HG03095 (cell line): Measurements from ENCODE around the gene ARHGAP6.

Source experiments
- ATAC-seq: cut with Tn5 transposase; IDR thresholded peaks from one replicate; pipeline ENCODE4 v1.9.1; 2021; ENCODE audit warnings: moderate library complexity; ENCODE audit not compliant: unreplicated experiment

The ARHGAP6 gene

DNA sequence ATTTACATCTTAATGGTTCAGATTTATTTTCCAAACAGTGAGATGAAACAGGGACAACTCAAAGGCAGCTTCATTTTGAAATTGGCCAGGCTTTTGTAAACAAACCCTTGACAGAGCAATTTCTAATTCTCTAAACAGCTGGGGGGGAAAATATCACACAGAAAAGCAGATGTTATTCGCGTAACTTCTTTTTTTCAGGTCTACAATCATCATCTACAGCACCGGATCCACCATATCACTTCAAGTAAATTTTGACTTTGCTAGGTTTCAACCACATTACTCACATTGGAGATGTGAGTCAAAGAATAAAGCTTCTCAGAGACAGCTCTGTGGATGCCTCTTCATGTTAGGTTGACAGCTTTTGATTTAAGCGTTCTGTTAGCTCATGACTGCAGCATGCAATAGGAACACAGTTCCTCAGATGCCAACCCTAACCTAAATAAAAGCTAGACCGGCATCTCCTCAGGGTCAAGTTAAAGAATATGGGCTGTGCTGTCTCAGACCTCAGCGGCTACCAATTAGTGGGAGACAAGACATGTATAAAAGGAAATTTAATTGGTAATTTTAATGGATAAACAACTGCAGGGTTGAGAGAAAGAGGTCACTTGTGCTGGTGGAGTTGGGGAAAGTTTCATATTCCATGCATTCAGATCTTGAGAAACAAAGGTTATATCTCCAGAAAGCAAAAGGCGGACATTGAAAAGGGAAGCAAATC lies 345.8 kb downstream of the ARHGAP6 start:
- ATAC-seq: no peak

DNA sequence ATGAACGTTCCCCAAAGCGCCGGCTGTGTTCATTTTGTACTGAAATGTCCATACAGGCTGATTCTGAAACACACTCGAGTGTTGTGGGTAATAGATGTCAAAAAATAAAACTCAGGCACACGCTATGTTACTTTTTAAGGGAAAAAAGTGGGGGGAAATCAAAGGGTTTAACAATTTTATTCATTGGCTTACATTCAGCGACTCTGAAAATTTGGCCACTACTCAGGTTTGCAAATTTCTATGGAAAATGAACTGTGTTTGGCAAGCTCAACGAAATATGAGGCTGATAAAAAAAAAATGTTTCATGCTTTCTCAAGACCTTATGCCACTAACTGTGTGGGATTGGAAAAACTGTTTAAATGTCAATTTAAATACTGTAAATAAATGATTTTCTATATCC lies 354.0 kb downstream of the ARHGAP6 start:
- ATAC-seq: no peak

DNA sequence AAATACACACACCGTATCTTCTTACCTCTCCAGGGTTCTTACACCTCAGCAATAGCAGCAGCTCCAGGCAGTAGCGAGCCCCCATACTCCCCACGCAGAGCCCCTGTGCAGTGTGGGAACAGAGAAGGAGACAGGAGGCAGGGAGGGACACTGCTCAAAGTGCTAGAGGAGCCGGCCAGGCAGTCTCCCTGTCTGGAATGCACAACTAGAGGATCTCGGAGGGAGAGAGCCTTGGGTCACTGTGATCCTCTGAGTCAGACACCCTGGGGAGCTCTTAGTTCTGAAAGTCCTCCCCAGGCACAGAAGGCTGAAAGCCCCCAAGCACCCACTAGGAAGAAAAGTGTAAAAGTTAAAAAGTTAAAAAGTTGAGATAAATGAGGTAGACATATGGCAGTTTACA lies 356.5 kb downstream of the ARHGAP6 start:
- ATAC-seq: no peak

DNA sequence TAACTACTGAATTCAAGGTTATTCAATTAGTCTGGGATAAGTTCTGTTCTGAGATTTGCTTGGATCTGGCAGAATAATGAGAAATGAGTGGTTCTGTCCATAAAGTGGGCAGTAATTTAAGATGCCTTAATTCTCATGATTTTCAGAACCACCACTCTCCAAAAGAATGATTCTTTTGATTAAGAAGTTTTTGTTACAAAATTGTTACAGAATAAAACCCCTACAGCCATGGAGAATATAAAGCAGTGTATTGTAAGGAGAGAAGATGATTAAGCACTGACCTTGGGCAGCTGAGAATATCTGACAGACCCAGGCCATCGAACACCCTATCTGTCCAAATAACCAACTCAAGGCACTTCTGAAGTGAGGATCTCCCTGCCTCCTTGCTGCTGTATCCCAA lies 360.1 kb downstream of the ARHGAP6 start:
- ATAC-seq: no peak

DNA sequence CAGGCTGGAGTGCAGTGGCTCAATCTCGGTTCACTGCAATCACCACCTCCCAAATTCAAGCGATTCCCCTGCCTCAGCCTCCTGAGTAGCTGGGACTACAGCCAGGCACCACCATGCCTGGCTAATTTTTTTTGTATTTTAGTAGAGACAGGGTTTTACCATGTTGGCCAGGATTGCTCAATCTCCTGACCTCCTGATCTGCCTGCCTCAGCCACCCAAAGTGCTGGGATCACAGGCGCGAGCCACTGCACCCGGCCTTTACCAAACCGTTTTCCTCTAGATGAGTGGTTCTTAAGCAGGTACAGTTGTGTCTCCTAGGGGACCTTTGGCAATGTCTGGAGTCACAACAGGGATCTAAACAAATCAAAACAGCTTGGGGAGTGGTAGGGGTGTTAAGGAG lies 360.9 kb downstream of the ARHGAP6 start:
- no peak for ATAC-seq

DNA sequence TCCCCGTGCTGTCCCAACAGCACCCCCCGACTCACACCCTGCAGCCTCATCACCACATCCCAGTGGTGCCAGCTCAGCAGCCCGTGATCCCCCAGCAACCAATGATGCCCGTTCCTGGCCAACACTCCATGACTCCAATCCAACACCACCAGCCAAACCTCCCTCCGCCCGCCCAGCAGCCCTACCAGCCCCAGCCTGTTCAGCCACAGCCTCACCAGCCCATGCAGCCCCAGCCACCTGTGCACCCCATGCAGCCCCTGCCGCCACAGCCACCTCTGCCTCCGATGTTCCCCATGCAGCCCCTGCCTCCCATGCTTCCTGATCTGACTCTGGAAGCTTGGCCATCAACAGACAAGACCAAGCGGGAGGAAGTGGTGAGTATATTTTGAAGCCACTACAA lies 367.1 kb downstream of the ARHGAP6 start:
- ATAC-seq: no peak

DNA sequence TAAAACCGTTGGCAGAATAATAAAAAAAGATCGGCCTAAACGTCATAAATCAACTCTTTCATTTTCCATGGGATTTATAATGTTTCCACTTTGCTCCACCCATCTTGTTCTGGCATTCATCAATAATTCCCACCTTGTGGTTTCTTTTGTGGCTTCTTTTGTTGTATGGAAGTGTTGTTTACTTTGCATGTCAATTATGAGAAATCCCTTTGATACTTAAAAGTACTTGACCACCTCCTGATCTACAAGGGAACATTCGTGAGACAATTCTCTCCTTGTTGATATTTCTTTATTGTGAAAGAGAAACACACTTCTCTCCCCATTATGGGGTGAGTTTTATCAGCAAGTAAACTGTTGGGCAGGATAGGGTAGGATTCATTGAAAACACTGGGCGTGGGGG lies 369.7 kb downstream of the ARHGAP6 start:
- ATAC-seq: no peak

DNA sequence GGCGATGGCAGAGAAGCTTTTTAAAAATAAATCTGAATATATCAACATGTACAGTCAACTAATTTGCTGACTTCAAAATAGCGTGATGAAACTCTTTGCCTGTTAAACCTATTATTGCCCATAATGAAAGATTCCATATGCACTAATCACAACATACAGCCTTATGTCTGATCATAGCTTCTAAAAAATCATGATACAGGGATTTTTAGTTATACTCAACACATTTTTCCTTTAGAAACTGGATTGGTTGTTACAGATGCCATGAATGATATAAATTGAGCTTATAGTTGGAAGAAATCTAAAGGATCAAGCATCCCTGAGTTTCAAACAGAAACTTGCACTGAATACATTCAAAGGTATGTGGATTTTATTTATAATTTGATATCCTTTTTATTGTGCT lies 372.6 kb downstream of the ARHGAP6 start, which contains the start of gene AMELX:
TSS of gene AMELX (plus strand) at position 301 of the 400 bp plus-strand sequence. CDS start 1,376 bp downstream, outside the sequence.
- ATAC-seq: no peak

DNA sequence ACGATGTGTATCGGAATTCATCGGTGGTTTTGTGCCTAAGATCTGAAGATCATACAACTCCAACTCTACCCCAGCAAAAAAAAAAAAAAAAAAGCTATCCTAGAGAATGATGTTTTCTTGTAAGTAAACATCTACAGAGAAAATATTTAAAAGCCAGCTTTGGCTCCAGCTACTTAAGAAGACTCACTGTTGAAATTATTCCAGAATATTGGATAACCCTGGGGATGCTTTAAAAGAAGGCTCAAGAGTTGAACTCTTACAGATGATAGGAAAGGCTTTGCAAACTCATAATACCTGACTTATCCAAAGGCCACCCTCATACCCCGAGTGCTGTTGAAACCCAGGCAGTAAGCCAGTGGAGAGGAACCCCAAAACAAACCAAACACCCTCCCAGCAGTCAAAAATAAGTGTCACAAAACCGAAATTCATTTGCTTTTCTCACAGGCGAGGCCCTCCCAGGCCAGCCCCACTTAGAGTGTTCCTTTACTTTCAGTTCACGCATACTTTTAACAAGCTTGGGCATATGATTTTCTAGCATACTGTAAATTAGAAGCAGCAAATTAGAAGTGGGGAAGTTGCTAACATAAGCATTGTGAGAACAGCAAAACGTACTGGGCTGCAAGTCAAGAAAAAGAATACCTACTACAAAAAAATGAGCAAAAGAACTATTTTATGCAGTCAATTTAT lies 375.2 kb downstream of the ARHGAP6 start:
- ATAC-seq: no peak

DNA sequence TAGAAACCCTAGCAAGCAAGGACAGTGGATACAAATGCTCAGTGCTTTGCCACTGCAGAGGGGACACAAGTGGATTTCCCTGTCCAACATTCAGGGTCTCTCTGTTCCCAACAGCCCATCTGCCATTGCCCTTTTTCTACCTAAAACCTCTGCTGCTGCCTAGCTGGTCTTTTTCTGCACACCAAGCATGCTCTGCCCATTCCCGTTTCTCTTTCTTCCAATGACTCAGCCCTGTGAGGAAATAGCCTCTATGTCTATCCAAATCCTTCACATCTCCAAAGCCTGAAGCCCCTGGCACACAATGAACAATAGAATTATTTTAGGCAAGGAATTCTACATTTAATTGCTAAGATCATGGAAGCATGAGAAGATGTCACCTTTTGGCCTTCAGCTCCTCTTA lies 378.2 kb downstream of the ARHGAP6 start:
- no peak for ATAC-seq

DNA sequence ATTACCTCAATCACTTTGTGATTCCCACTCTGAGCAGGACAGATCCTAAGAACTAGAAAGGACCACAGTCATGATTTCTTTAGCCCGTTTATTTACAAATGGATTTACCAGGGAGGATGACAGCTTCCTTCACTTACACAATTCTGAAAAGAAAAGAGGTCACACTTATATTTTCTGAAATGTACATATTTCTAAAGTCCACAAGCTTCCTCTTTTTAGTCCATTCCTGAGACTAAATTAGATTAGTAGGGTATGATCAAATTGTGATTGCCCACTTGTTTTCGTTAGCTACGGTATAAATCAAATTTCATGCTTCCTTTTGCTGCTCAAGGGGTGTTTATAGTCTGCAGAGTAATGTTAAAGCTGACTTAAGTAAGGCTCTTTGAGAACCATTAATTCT lies 380.1 kb downstream of the ARHGAP6 start:
- ATAC-seq: no peak

DNA sequence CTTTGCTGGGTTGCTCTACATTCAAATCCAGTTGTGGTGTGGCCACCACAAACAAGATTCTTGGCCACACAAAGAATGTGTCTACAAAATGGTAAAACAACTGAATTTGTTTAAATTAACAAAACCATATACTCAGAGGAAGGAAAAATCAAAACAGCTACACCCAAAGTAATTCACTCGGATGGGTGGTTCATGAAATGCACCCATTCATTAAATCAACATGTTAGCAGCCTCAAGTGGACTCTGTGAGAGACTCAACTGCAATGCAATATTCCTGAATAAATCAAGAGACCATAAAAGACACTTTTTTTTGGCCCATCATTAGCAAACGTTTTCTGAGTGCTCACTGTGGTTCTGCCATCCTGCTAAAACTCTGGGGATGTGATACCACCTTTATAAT lies 383.7 kb downstream of the ARHGAP6 start:
- no peak for ATAC-seq

DNA sequence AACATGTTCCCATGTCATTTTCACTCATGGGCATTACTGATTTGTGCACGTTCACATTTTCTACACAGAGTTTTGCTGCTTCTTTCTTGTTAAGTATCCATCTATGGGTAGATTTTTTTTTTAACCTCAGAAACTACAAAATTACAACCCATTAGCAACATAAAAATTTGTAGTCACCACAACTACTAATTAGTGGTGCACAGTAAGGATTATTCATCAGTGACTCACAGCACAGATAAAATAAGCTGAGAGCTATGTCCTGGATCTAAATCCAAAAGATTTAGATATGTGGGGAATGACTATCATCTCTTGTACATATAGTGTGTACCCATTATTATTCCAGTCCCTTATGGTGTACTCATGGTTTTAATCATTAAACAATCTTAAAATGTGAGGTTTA lies 392.2 kb downstream of the ARHGAP6 start:
- ATAC-seq: no peak

DNA sequence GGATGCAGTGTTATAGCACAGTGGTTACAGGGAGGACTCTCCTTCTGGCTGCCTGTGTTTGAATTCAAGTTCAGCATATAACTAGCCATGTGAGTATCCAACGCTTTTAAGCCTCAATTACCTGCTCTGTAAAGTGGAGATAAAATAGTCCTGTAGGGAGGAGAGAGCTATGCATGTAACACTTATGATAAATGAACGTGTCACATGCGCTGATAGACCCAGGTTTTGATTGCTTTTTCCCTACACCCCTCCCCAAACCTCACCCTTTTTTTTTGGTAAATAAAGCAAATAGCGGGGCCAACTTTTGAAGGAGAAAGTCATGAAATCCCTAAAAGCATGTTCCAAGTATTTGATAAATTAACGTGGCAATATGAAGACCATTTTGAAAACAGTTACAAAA lies 392.9 kb downstream of the ARHGAP6 start:
- no peak for ATAC-seq

DNA sequence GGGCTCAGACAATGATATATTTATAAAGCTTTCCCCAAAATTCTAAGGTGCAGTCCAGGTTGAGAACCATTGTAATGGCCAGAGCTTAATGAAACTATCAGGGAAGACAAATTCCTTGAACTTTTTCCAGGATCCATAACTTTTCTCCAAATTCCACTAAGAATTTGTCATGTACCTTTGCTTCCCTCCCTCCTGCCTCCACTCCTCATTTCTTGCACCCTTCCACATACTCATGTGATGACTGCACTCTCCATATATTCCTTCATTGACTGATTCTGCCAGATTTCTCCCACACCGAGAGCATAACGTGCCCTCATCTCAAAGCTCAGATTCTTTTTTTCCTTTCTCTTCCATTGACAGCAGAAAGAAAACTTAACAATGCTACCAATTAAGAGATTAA lies 393.4 kb downstream of the ARHGAP6 start:
- ATAC-seq: no peak

DNA sequence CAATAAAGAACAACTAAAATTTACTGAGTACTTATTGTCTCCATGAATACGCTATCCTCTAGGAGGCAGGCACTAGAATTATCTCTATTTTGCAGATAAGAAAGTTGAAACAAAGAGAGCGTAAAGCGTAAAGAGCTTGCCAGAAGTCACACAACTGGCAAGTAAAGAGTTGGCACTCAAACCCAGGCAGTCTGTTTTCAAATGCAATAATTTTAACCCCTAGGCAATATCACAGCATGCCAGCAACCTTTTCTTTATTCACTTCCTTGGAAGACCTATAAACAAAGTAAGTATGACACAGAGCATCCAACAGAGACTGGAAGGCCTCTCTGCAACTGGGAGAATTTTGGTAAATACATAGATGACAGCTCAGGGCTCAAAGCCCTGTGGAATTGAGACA lies 395.7 kb downstream of the ARHGAP6 start:
- no peak for ATAC-seq

DNA sequence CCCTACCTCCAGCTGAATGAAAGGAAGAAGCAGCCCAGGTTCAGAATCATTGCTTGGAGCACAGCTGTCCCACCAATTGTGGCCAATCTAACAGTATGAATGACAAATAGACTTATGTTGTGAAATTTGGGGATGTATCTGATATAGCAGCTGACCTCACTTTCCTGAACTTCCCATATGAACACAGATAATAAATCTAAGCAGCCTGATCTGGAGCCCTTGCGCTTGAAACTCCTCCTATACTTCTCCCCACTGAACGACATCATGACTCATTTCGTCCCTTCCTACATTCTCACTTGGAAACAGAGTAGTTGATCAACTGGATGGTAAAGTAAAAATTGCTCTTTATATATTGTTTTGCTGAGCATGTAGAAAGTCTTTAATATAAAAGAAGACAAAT lies 396.7 kb downstream of the ARHGAP6 start:
- no peak for ATAC-seq

DNA sequence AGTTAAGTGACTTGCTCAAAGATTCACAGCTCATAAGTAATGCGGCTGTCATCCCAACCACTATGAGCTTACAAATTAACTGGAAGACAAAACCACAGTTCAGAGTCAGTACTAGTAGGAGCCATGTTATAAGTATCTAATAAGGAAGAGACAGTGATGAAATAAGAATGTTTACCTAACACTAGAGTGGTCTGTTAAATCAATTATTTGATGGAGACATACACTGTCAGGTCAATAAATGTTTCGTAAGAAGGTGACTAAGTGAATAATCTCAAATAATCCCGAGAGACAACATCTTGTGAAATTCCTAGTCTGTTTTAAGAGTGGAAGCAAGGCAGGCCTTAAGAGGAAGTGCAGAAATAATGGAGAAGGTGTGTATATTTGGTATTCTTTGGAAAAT lies 398.3 kb downstream of the ARHGAP6 start:
- no peak for ATAC-seq

DNA sequence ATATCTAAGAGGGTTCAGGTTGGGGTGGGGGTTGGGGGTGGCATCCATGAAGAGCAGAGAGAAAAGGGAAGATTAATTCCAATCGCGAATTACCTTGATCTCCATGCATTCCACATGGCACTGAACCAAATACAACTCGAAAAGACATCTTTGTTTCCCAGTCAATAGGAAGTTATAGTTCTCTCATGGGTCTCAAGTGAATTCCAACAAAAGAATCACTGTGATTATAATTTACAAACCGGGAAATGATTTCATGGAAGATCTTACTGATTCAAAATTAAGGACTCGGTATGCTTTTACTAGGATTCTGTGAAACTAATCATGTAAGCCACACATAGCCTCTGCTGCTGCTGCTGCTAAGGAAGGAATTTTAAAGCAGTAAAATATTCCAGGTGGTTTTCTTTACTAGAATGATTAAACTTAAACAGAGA lies 399.1 kb downstream of the ARHGAP6 start:
- ATAC-seq: no peak

DNA sequence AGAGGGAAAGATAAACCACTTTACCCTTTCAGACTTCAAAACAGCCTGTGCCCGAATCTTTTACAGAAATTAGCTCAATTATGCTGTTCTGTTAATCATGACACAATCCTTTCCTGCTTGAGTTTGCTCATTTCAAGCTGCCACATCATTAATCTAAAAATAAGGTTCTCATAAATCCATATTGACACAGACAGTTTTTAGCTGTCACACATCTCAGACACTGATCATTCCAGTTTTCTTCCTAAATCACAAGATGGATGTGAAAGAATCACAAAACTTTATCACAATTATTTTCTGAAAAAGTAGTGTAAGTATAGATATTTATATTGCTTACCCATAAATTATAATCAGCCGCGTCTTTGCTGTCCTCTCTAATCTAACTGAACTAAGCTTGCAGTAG lies 400.4 kb downstream of the ARHGAP6 start:
- ATAC-seq: no peak

DNA sequence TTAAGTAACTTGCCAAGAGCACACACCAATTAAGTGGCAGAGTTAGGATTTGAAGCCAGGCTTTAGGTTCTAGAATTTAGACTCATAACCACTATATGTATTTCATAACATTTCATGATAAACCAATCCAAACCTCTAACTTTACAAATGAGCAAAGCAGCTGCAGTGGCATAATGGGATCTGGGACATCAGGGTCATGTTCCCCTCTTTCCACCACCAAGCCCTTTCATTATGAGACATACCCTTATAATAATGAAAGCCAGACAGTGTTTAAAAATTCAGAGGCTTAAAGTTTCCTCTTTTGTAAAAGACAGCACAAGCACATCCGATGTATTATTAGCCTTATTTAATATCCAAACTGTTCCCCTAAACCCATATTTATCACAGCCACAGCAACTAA lies 400.8 kb downstream of the ARHGAP6 start:
- no peak for ATAC-seq

DNA sequence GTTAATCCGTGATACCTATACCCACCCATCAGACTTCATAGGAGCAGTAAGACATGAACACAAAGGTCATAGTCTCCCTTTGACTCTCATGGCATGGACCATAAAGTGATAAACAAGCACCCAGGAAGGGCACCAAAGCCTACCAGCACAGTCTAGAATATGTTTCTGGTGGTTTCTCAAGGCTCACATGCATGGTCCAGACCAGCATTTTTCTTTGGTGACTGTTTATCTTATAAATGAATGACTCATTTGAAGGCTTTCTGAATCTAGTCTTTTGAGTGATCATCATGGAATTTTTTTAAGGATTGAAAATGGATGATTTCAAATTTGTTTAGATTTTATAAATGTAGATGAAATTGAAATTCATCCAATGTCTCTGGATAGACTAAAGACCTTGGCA lies 404.5 kb downstream of the ARHGAP6 start:
- ATAC-seq: no peak

DNA sequence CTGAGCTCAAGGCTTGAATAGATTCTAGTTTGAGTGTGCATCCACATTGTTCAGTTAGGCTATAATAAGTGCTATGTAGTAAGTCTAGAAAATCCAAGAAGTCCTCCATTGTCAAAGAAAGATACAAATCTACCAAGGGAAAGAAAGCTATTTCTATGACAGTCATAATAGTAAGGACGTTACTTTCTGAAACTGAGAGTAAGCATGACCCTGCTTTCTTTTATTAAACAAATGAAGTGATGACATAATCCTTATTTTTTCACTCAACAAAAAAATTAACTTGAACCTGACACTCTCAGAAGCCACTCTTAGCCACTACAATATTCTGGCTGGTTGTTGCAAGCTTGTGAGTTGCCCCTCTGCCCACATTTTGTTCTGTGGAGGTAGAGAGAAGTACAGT lies 406.3 kb downstream of the ARHGAP6 start:
- ATAC-seq: no peak
